ENCODE results near the gene FOXF1.

Gene FOXF1

GRCh38 chr16:86477642-86478041, 32.7 kb upstream of the FOXF1 start:
- no peak for FAIRE-seq
- TF ChIP-seq TAF1 (IDR thresholded peaks at IDR 0.05; ENCODE audit: borderline replicate concordance, low read depth, low read length) (no peak), POLR2AphosphoS5 (IDR thresholded peaks at IDR 0.05; ENCODE audit: low read depth, low read length) (no peak), POLR2A (IDR thresholded peaks at IDR 0.05; ENCODE audit: low read depth, low read length) (no peak)
- DNase-seq (ENCODE audit: insufficient read length), result no peak

- FAIRE-seq (no peak), DNase-seq (ENCODE audit: insufficient read length) (no peak)
- TF ChIP-seq POLR2AphosphoS5 (IDR thresholded peaks at IDR 0.05; ENCODE audit: low read depth, low read length) (no peak), TAF1 (IDR thresholded peaks at IDR 0.05; ENCODE audit: borderline replicate concordance, low read depth, low read length) (no peak), POLR2A (IDR thresholded peaks at IDR 0.05; ENCODE audit: low read depth, low read length) (no peak)
Measured at GRCh38 chr16:86478779-86479178, 31.5 kb upstream of the FOXF1 start.

GRCh38 chr16:86479419-86479818, 30.9 kb upstream of the FOXF1 start:
- TF ChIP-seq TAF1 (IDR thresholded peaks at IDR 0.05; ENCODE audit: borderline replicate concordance, low read depth, low read length), result no peak
- TF ChIP-seq POLR2AphosphoS5 (IDR thresholded peaks at IDR 0.05; ENCODE audit: low read depth, low read length), result no peak
- no peak for TF ChIP-seq POLR2A (IDR thresholded peaks at IDR 0.05; ENCODE audit: low read depth, low read length)
- DNase-seq (ENCODE audit: insufficient read length), result no peak
- FAIRE-seq, result no peak

- DNase-seq (ENCODE audit: insufficient read length) (no peak), FAIRE-seq (no peak)
- TF ChIP-seq TAF1 (IDR thresholded peaks at IDR 0.05; ENCODE audit: borderline replicate concordance, low read depth, low read length) (no peak), POLR2AphosphoS5 (IDR thresholded peaks at IDR 0.05; ENCODE audit: low read depth, low read length) (no peak), POLR2A (IDR thresholded peaks at IDR 0.05; ENCODE audit: low read depth, low read length) (no peak)
Measured at GRCh38 chr16:86480444-86480843, 29.9 kb upstream of the FOXF1 start.

- TF ChIP-seq TAF1 (IDR thresholded peaks at IDR 0.05; ENCODE audit: borderline replicate concordance, low read depth, low read length) (no peak), POLR2AphosphoS5 (IDR thresholded peaks at IDR 0.05; ENCODE audit: low read depth, low read length) (no peak), POLR2A (IDR thresholded peaks at IDR 0.05; ENCODE audit: low read depth, low read length) (no peak)
- FAIRE-seq (no peak), DNase-seq (ENCODE audit: insufficient read length) (no peak)
Measured at GRCh38 chr16:86481607-86482006, 28.7 kb upstream of the FOXF1 start.

- no peak for FAIRE-seq
- no peak for DNase-seq (ENCODE audit: insufficient read length)
- TF ChIP-seq POLR2A (IDR thresholded peaks at IDR 0.05; ENCODE audit: low read depth, low read length), result no peak
- TF ChIP-seq TAF1 (IDR thresholded peaks at IDR 0.05; ENCODE audit: borderline replicate concordance, low read depth, low read length), result no peak
- no peak for TF ChIP-seq POLR2AphosphoS5 (IDR thresholded peaks at IDR 0.05; ENCODE audit: low read depth, low read length)
Measured at GRCh38 chr16:86484240-86484639, 26.1 kb upstream of the FOXF1 start.

GRCh38 chr16:86485746-86486145, 24.6 kb upstream of the FOXF1 start:
- FAIRE-seq, result no peak
- no peak for DNase-seq (ENCODE audit: insufficient read length)
- no peak for TF ChIP-seq POLR2AphosphoS5 (IDR thresholded peaks at IDR 0.05; ENCODE audit: low read depth, low read length)
- TF ChIP-seq POLR2A (IDR thresholded peaks at IDR 0.05; ENCODE audit: low read depth, low read length), result no peak
- TF ChIP-seq TAF1 (IDR thresholded peaks at IDR 0.05; ENCODE audit: borderline replicate concordance, low read depth, low read length), result no peak

- TF ChIP-seq TAF1 (IDR thresholded peaks at IDR 0.05; ENCODE audit: borderline replicate concordance, low read depth, low read length), result no peak
- no peak for TF ChIP-seq POLR2A (IDR thresholded peaks at IDR 0.05; ENCODE audit: low read depth, low read length)
- DNase-seq (ENCODE audit: insufficient read length) (no peak), FAIRE-seq (no peak)
Measured at GRCh38 chr16:86490859-86491639, 19.3 kb upstream of the FOXF1 start.

- FAIRE-seq, result no peak
- DNase-seq (ENCODE audit: insufficient read length), result no peak
- no peak for TF ChIP-seq TAF1 (IDR thresholded peaks at IDR 0.05; ENCODE audit: borderline replicate concordance, low read depth, low read length)
- no peak for TF ChIP-seq POLR2A (IDR thresholded peaks at IDR 0.05; ENCODE audit: low read depth, low read length)
- no peak for TF ChIP-seq POLR2AphosphoS5 (IDR thresholded peaks at IDR 0.05; ENCODE audit: low read depth, low read length)
Measured at GRCh38 chr16:86491640-86492023, 18.7 kb upstream of the FOXF1 start.

- FAIRE-seq, result no peak
- TF ChIP-seq POLR2AphosphoS5 (IDR thresholded peaks at IDR 0.05; ENCODE audit: low read depth, low read length), result no peak
- no peak for TF ChIP-seq POLR2A (IDR thresholded peaks at IDR 0.05; ENCODE audit: low read depth, low read length)
- TF ChIP-seq TAF1 (IDR thresholded peaks at IDR 0.05; ENCODE audit: borderline replicate concordance, low read depth, low read length), result no peak
- no peak for DNase-seq (ENCODE audit: insufficient read length)
Measured at GRCh38 chr16:86492267-86492960, 17.9 kb upstream of the FOXF1 start.

- FAIRE-seq, result no peak
- no peak for DNase-seq (ENCODE audit: insufficient read length)
- TF ChIP-seq POLR2A (IDR thresholded peaks at IDR 0.05; ENCODE audit: low read depth, low read length) (no peak), POLR2AphosphoS5 (IDR thresholded peaks at IDR 0.05; ENCODE audit: low read depth, low read length) (no peak), TAF1 (IDR thresholded peaks at IDR 0.05; ENCODE audit: borderline replicate concordance, low read depth, low read length) (no peak)
Measured at GRCh38 chr16:86492961-86493629, 17.2 kb upstream of the FOXF1 start.

Measured in GM12892 (cell line).